Stimulated activated CD8-positive, alpha-beta memory T cell treated with anti-CD3 and anti-CD28 coated beads, Interleukin-4, amount 100 ng/mL, for 1 hour (primary cell): ENCODE results near the gene IFT80.

Source experiments
- DNase-seq, 2 donors: peaks; one replicate each; pipeline ENCODE4 v3.0.0-alpha.2; 2020; ENCODE audit warnings: low read depth in 2 of 2, low spot score in 1 of 2

The IFT80 gene

DNA sequence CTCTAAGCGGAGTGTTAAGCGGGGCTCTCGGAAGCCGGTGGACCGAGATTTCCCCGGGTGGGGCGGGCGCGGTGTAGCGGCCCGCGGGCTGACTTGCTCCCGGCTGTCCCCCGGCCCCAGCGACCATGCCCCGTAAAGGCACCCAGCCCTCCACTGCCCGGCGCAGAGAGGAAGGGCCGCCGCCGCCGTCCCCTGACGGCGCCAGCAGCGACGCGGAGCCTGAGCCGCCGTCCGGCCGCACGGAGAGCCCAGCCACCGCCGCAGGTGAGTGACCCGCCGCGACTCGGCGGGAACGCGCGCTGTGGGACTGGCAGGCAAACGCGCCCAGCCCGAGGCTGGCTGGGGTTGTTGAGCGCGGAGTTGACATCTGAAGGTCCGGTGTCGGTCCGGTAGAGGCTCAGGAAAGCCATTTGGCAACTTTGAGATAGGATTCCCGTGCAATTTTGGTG, 1.7 kb upstream of the IFT80 start:
- DNase-seq = no peak

DNA sequence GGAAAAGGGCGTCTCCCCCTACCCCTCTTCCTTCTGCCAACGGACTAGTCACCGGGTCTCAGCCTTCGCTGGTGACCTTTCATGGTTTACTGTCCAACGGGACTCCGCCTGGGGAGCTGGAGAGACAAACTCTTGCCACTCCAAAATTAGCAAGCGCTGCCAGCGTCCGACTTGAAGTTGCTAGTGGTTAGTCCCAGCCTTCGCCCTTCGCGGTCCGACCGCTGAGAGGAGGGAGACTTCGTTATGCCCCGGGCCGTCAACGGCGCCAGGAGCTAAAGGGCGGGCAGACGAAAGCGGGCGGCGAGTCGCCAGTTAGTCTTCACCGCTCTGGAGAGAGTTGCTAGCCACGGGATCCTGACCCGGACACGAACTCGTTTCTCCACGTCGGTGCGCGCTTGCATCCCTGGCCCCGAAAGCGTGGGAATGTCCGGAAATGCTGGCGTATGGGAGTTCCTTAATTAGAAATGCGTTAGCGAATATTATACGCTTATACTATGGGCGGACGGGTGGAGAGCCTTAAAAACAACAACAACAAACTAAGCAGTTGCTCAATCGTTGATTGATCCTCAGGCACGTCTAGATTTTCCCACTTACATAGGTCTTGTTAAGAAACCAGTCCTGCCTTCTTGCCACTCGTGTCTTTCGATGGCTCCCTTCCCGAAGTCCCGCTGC, 1.1 kb upstream of the IFT80 start:
- DNase-seq = peak in 1 of 2 donors; percentile 2

DNA sequence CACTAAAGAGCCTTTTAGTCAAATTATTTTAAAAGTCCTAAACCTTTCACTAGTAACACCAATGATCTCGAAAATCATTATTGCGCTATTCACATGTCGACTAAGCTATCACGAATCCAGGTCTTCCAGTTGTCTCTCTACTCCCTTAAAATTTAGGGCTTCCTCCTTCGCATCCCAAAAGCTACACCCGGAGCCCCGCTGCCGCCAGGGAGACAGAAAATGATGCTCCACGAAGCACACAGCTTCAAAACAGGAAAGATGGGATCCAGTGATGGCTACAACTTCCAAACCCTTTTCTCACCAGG, 253 bp downstream of the IFT80 start:
- DNase-seq = no peak

DNA sequence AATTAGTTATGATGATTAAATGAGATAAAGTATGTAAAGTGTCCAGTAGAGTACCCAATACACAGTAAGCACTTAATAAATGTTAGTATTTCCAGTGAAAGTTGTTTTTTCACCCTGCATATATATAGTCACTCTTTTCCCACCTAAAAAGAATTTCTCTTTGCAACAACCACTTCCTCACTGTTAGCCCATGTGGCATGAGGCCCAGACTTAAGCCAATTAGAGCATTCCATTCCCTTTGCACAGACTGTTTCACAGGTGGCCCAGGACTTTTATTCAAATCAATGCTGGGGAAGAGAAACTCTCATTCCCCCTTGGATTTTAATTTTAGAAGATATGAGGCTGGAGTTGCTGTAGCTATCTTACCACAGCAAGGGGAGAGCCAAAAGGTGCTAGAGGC, 3.7 kb downstream of the IFT80 start:
- no peak for DNase-seq

DNA sequence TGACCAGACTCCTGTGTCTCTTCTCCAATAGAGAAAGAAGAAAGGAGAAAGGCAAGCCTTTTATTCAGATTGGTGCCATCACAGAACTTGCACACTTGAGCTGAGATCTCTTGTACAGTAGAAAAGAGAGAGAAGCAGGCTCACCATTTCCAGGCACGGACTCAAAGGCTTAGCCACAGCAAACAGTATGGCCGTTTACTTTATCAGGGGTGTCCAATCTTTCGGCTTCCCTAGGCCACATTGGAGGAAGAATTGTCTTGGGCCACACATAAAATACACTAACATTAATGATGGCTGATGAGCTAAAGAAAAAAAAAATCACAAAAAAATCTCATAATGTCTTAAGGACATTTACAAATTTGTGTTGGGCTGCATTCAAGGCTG, 5.0 kb downstream of the IFT80 start:
- no peak for DNase-seq

DNA sequence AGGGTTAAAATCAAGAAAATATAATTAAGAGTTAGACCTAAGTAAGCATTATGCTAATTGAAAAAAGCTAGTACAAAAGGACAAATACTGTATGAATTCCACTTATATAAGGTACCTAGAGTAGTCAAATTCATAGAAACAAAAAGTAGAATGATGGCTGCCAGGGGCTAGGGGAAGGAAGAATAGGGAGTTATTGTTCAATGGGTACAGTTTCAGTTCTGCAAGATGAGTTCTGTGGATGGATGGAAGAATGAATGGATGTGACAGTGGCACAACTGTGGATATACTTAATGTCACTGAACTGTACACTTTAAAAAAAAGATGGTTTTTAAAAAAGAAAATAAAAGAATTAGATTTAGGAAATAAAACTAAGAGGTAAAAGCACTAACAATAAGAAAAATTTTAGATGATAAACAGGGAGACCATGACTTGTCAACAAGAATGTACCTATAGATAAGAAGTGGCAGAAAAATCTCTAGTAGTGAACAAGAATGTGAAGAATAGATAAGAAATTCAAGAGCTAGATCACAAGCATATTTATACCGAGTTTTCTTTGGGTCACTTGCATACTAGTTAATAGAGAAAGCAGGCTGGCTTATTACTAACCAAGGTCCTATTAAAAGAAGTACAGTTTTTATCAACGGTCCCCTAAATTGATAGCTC, 5.5 kb downstream of the IFT80 start:
- no peak for DNase-seq

DNA sequence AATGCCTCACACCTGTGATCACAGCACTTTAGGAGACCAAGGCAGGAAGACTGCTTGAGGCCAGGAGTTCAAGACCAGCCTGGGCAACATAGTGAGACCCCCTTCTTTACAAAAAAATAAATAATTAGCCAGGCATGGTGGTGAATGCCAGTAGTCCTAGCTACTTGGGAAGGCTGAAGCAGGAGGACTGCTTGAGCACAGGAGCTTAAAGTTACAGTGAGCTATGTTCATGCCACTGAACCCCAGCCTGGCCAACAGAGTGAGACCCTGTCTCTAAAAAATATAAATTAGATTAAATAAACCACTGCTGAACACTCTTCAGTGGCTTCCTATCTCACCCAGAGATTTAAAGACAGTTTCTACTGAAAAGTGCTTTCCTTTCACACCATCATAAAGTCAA, 6.2 kb downstream of the IFT80 start:
- no peak for DNase-seq

DNA sequence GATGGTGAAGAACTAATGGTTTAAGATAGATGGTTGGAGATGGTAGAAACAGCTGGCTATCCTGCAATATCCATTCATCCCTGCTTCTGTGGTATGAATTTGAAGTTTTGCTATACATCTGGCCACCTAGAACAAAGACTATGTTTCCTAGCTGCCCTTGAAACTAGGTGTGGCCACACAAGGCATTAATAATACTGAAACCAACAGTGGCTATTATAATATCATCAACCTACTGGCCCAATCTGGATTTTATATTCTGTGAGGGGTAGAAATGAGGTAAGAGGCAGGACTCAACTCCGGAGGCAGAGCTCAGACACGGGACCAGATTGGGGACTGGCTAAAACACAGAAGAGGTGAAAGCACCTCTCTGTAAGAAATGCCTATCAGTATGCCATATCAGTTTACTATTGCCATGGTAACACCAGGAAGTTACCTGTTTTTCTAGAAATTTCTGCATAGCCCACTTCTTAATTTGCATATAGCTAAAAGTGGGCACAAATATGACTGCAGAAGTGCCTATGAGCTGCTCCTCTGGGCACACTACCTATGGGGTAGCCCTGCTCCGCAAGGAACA, 8.4 kb downstream of the IFT80 start:
- DNase-seq = no peak

DNA sequence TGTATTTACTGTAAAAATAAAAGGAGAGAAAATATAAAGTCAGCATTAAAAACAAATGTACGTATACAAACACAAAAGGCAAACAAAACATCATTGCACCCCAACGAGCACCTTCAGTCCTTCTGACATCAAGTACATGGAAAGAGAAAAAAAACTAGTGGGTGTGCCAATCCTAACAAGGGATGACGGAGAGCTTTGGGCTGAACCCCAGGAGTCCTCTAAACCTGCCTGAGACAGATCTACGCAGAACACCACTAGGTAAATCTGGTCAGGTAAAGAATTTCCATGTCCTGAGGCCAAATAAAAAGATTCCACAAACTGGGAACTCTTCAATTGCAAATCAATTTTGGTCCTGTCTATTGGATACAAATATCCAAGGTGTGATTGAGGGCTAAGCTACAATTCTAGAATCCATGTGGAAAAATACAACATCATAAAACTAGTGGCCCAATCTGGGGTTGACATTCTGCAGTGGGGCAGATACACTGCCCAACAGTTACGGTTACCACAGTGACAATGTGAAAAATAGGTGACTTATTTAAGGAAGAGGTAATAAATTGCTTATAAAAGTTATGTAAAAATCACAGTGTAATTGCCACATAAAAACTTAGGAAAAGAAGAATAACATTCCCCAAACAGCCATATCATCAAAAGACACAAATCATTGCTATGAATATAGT, 14.2 kb downstream of the IFT80 start:
- DNase-seq = no peak

DNA sequence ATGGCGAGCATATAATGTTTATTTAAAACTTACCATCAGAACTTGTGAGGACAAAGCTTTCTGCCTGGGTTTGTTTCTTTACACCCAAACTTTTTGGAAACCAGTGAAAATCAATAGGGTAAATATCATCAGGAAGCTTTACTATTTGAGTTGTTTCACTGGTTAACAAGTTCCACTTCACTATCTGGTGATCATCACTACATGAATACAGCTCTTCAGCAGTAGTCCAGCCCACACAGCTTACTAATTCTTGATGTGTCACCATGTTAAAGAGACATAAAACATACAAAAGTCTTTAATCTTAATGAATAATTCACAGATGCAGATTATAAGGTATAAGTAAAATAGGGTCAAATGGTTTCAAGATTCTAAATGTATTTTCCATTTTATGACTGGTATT, 17.6 kb downstream of the IFT80 start:
- DNase-seq = no peak

DNA sequence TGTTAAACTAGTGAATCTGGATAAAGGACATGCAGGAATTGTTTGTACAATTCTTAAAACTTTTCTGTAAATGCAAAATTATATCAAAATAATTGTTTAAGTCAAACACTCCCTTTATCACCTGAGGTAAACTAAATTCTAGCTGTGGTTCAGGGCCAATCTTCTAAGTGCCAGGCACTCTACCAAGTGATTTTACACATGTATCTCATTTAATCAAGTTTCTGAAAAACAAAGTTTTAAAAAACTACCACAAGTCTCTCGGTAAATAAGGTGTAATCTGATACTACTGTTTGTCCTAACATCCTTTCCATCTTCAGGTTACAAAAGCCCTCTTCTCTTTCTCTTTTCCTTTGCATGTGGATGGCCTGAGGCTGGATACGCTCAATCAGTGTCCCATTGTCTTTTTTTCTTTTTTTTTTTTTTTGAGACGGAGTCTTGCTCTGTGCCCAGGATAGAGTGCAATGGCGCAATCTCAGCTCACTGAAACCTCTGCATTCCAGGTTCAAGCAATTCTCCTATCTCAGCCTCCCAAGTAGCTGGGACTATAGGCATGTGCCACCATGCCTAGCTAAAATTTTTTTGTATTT, 19.3 kb downstream of the IFT80 start:
- no peak for DNase-seq

DNA sequence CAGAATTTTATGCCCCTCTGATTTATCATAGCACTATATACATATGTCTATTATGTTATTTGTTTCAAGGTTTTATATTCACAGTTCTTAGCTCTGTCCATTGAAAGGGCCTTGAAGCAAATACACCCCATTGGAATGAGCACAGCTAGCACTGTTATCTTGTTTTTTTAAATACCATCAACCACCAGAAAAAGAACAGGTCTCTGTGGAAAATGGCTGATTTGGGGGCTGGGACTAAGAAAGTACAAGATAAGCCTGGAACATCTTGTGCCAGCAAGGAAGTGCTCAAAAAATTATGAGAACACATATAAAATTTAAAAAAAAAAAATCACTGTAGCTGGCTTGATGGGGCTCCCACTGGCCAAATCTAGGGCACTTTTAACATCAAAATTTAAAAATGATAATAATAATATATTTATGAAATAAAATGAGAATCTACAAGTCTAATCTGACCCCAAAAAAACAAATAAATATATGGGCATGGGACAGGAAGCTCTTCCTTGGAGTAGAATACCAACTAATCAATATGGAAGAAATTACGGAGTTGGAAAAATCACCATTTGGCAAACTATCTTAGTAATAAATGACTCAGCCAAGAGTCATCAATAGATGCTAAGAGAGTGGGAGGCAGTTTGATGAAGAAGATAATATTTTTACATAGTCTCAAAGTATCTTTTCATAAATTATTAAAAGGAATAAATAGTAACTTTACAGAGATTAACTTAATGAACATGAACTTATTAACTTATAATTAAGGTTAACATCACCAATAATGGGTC, 20.5 kb downstream of the IFT80 start:
- DNase-seq = no peak

DNA sequence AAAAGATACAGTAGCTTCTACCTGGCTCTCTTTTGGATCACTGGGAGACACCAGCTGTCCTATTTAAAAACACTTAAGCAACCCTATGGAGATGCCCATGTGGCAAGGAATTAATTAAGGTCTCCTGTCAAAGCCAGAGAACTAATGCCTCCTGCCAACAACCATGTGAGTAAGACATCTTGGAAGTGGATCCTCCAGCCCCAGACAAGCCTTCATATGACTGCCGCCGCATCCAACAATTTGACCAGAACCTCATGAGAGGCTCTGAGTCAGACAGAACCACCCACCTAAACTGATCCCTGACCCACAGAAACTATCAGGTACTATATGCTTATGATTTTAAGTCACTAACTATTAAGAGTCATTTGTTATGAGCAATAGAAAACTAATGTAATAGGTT, 22.3 kb downstream of the IFT80 start:
- DNase-seq = no peak

DNA sequence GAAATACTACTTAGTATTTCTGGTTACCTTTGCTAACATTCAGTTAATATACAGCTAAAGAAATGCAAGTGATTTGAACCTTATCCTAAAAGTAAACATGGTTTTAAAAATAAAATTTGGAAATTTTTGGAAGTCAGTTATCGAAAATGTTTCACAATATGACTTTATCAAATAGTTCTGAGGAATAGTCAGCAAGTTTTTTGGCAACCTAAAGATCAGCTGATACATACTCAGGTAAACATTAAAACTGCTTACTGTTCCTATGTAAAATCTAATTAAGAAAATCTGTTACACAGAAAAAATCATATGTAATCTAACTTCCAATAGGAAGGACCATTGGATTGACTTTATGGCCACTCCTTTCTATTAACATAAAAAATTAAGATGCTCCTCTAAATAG, 24.1 kb downstream of the IFT80 start:
- DNase-seq = no peak

DNA sequence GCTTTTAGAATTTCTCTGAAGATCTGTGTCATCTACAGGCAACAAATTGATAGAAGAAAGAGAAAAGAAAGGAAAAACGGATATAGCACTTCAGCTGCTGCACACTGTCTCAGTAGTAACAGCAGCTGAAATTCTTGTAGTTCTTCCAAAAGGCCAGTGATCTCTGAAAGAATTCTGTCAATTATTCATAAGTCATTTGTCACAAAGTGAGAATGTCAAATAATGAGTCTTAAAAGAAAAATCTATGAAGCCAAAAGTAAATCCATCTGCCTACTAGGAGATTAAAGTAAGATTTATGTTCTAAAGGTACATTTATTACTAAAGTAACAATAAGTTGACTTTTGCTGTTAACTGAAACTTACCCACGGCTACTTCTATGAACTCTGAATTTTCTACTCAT, 24.6 kb downstream of the IFT80 start:
- DNase-seq = no peak

DNA sequence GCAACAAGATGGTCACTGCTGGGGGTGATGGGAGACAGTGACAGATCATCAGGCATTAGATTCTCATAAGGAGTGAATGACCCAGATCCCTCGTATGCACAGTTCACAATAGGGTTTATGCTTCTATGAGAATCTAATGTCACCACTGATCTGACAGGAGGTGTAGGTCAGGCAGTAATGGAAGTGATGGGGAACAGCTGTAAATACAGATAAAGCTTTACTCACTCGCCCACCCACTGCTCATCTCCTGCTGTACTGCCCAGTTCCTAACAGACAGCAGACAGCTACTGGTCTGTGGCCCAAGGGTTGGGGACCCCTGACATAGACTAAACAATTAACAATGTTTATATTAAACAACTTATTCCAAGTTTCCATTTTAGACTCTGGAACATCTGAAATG, 25.4 kb downstream of the IFT80 start:
- DNase-seq = no peak

DNA sequence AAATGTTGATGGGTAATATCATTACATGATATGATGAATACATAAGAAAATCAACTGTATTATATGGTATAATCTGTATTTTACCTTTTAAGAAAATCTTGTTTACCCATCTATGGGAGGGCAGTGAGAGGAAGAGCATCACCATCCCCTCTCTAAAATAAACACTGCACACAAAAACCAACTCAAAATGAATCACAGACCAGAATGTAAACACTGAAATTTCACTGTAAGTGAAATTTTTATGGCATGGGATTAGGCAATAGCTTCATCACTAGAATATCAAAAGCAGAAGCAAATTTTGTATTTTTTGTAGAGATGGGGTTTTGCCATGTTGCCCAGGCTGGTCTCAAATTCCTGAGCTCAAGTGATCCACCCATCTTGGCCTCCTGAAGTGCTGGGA, 26.2 kb downstream of the IFT80 start:
- DNase-seq = no peak

DNA sequence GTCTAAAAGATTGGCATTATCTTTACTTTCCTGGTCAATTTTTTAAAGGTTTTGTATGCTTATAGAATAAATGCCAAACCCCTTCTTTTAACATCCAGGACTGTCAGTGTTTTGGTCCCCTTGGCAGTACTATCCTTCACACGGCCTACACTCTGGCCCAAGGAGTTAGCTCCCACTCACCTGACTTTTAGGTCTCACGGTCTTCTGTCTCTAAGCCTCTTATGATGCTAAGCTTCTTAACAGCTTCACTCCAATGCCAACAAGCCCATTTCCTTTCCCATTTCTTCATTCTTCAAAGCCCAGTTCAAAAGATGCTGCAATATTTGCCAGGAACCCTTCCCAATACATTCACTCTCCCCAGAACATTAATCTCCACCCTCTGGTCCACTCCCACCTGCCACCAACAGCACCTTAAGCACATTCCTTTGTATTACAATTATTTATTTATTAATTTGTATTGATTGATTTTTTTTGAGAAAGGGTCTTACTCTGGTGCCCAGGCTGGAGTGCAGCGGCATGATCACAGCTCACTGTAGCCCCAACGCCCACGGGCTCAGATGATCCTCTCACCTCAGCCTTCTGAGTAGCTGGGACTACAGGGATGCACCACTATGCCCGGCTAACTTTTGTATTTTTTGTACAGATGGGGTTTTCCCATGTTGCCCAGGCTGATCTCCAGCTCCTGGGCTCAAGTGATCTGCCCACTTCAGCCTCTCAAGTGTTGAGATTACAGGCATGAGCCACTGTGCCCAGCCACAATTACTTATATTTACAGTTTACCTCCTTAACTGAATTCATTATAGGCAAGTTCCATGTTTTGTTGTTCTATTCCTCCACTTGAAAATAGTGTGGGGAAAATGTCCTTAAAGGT, 27.8 kb downstream of the IFT80 start:
- DNase-seq = no peak

DNA sequence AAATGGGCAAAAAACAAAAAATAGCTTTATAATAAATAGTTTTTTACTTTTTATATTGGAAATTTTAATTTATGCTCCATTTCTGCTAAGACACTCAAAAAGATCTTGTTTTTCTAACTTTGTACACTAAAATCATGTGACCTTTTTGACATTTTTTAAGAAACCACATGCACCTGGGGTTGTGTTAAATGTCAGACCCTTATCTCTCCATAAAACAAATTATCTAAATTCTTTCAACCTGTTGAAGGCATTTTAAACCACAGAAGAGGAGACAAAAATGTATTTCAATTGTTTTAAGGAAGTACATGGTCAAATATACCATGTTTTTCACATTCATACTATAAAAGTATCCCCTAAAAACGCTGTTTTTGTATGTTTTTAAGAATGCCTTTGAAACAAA, 29.2 kb downstream of the IFT80 start:
- DNase-seq = no peak

DNA sequence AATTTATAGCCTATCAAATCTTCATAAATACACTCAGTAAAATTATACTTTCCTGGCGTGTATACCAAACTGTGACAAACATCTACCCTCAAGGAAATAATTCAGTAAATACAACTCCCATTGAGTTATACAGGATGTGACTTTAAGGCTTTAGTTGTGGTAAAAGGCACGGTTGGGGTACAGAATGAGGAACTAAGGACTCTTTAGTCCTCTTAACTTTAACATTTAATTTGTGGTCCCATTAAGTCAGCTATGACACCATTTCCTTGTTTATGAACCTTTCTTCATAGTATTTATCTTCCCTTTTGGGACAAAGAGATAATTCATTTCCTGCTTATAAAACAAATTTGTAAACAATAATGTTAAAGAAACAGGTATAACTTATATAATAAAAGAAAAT, 30.2 kb downstream of the IFT80 start:
- no peak for DNase-seq
